Epithelial cell of proximal tubule (primary cell): ENCODE measurements around the gene EMILIN2. TPM values are rescaled to one million over a fixed set of nuclear protein-coding genes. Genes with fewer than 3 reads are reported as not detected.
"Not testable (repeated sequence)": the region's sequence is repeated elsewhere in the genome, so short reads cannot be mapped to it uniquely, and the experiment has no call there.

Experiments used
- DNase-seq: peaks from one replicate; pipeline ENCODE4 v3.0.0-alpha.2; 2011; ENCODE audit warnings: low read depth
- H3K4me3 ChIP-seq: 2 replicates; pipeline ENCODE4 v1.5.1; 2011; ENCODE audit warnings: low read depth, mild to moderate bottlenecking, low read length
- total RNA-seq: library from RNA; depleted of rRNA; stranded (reverse); fragments of >200 nt; gene quantifications from 2 replicates; pipeline ENCODE4 v1.2.3, GENCODE V29; 2015
- TF ChIP-seq, protein P1 (sequence below): conservative IDR thresholded peaks from 2 replicates; pipeline ENCODE4 v1.5.1; 2012; ENCODE audit warnings: low read depth, mild to moderate bottlenecking, low read length

Gene EMILIN2
- total RNA-seq, 1 donor from 2014 or later = 13.2 TPM

- TF ChIP-seq, protein P1, sequence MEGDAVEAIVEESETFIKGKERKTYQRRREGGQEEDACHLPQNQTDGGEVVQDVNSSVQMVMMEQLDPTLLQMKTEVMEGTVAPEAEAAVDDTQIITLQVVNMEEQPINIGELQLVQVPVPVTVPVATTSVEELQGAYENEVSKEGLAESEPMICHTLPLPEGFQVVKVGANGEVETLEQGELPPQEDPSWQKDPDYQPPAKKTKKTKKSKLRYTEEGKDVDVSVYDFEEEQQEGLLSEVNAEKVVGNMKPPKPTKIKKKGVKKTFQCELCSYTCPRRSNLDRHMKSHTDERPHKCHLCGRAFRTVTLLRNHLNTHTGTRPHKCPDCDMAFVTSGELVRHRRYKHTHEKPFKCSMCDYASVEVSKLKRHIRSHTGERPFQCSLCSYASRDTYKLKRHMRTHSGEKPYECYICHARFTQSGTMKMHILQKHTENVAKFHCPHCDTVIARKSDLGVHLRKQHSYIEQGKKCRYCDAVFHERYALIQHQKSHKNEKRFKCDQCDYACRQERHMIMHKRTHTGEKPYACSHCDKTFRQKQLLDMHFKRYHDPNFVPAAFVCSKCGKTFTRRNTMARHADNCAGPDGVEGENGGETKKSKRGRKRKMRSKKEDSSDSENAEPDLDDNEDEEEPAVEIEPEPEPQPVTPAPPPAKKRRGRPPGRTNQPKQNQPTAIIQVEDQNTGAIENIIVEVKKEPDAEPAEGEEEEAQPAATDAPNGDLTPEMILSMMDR = no peak
- no peak for DNase-seq
- H3K4me3 ChIP-seq = no peak overlapping the region
Observed at GRCh38 chr18:2845172-2845571, 1.6 kb upstream of the EMILIN2 start.

DNA sequence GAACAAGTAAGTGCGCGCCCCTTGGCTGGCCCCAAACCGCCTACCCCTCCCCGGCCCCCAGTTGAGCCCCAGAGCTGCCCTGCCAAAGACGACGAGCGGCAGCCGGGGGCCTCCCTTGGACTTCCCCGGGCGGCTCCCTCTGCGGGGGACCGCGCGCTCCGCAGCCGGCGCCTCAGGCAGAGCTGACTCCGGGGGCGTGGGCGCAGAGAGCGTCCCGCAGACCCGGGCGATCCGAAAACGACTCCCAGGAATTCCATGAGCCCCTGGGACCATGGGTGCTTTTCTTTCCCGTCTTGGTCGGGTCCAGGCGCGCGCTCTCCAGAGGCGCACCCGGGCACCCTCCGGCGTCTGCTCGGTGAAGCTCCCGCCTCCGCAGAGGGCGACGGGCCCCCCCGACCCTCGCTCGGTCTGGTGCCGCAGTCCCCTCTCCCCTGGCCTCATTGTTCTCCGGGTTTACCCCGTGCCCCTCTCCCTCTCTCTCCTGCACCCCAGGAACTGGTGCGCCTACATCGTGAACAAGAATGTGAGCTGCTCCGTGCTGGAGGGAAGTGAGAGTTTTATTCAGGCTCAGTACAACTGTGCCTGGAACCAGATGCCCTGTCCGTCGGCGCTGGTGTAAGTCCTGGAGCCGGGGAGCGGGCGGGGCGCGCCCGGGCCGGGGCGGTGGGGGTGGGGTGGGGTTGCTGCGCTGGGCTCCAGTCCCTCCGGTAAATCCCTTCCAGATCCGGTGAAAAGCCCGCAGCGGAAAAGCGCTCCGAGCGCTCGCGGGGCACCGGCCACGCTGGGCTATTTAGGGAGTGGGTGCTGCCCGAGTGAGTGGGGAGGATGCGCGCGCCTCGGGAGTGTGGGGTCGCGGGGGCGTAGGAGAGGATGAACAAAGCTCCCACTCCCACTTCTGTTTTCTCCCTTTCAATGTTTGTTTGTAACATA, 776 bp downstream of the EMILIN2 start:
- H3K4me3 ChIP-seq = peak overlapping the region; percentile 22
- DNase-seq = no peak
- TF ChIP-seq, protein P1 = no peak

GRCh38 chr18:2848247-2849246, 1.7 kb downstream of the EMILIN2 start:
- no peak for DNase-seq
- TF ChIP-seq, protein P1 = no peak
- H3K4me3 ChIP-seq = no peak overlapping the region

GRCh38 chr18:2850816-2851215, 4.0 kb downstream of the EMILIN2 start:
- peak; percentile 22 for DNase-seq
- no peak overlapping the region for H3K4me3 ChIP-seq
- TF ChIP-seq, protein P1 = no peak

DNA sequence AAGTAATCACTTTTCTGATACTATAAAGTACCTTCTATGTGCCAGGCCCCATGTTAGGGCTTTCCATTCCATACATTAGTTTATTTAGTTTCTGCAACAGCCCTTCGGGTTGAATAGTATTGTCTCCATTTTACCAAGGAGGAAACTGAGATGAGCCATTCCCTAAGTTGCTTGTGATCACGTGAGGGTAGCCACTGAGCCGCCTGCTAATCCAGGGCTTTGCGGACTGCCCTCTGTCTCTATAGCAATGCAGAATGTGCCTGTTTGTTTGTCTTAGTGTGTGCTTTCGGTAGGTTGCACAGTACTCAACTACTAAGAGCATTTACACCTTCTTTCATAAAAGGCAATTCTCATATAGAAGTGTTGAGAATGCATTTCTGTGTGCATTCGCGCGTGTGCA, 5.0 kb downstream of the EMILIN2 start:
- no peak for DNase-seq
- no peak overlapping the region for H3K4me3 ChIP-seq
- TF ChIP-seq, protein P1 = no peak

GRCh38 chr18:2852460-2852859, 5.7 kb downstream of the EMILIN2 start:
- not testable (repeated sequence) for DNase-seq, H3K4me3 ChIP-seq
